DOHH2 (cell line): ENCODE data around the gene RAB5B.

ENCODE experiments used
- H3F3A ChIP-seq: fragments of 200-600 bp; sonication (generic), shearing (Covaris generic); 2 replicates; pipeline ENCODE4 v1.6.0; 2016; ENCODE audit warnings: antibody characterized with exemption, mild to moderate bottlenecking; ENCODE audit not compliant: control insufficient read depth, insufficient read depth
- H3K27ac ChIP-seq: fragments of 200-600 bp; sonication (generic); 2 replicates; pipeline ENCODE4 v1.5.1; 2014; ENCODE audit warnings: low read depth, mild to moderate bottlenecking, low read length, moderate library complexity
- H3K27me3 ChIP-seq: fragments of 200-600 bp; sonication (generic); 2 replicates; pipeline ENCODE4 v1.6.1; 2014; ENCODE audit warnings: mild to moderate bottlenecking, low read length, mixed read lengths; ENCODE audit not compliant: control insufficient read depth
- H3K36me3 ChIP-seq: fragments of 200-600 bp; sonication (generic); 2 replicates; pipeline ENCODE4 v1.6.1; 2014; ENCODE audit warnings: mild to moderate bottlenecking, low read length, moderate library complexity, mixed read lengths; ENCODE audit not compliant: control insufficient read depth
- H3K4me1 ChIP-seq: fragments of 200-600 bp; sonication (generic); 2 replicates; pipeline ENCODE4 v1.6.1; 2014; ENCODE audit warnings: mild to moderate bottlenecking, low read length, mixed read lengths; ENCODE audit not compliant: control insufficient read depth
- H3K4me2 ChIP-seq: fragments of 200-600 bp; sonication (generic); 2 replicates; pipeline ENCODE4 v1.6.0; 2014; ENCODE audit warnings: mild to moderate bottlenecking, low read length, moderate library complexity
- H3K4me3 ChIP-seq: fragments of 200-600 bp; sonication (generic); 2 replicates; pipeline ENCODE4 v1.5.1; 2014; ENCODE audit warnings: mild to moderate bottlenecking, low read length, mixed read lengths
- H3K79me2 ChIP-seq: fragments of 200-600 bp; sonication (generic); 2 replicates; pipeline ENCODE4 v1.6.1; 2014; ENCODE audit warnings: mild to moderate bottlenecking, low read length, mixed read lengths; ENCODE audit not compliant: control insufficient read depth
- H3K9me2 ChIP-seq: fragments of 200-600 bp; sonication (generic); replicated peaks from 2 replicates; pipeline ENCODE4 v1.6.1; 2014; ENCODE audit warnings: mild to moderate bottlenecking, low read length, mixed read lengths; ENCODE audit not compliant: control insufficient read depth
- H3K9me3 ChIP-seq: fragments of 200-600 bp; sonication (generic); 2 replicates; pipeline ENCODE4 v1.6.1; 2014; ENCODE audit warnings: antibody characterized with exemption, low read length, mixed read lengths; ENCODE audit not compliant: control insufficient read depth, insufficient read depth
- H4K20me1 ChIP-seq: fragments of 200-600 bp; sonication (generic); 2 replicates; pipeline ENCODE4 v1.6.0; 2014; ENCODE audit warnings: low read depth, mild to moderate bottlenecking, antibody characterized with exemption, low read length, moderate library complexity; ENCODE audit not compliant: control insufficient read depth, insufficient read depth
- CTCF ChIP-seq: fragments of 200-600 bp; sonication (generic); IDR thresholded peaks from one replicate; pipeline ENCODE4 v1.5.1; 2014; ENCODE audit warnings: antibody characterized with exemption, mild to moderate bottlenecking, low read depth, low read length; ENCODE audit not compliant: poor library complexity, severe bottlenecking
- EZH2phosphoT487 ChIP-seq: fragments of 200-600 bp; sonication (generic); IDR thresholded peaks from 2 replicates; pipeline ENCODE4 v1.6.1; 2017; ENCODE audit warnings: borderline replicate concordance, mild to moderate bottlenecking, antibody characterized with exemption, low read length, moderate library complexity, mixed read lengths

Gene RAB5B

GRCh38 chr12:55955800-55956508, 17.9 kb upstream of the RAB5B start:
- no peaks in the 10 kb centered on the region for H4K20me1 ChIP-seq
- H3K79me2 ChIP-seq, result no peaks in the 10 kb centered on the region
- H3K4me1 ChIP-seq, result no peaks in the 10 kb centered on the region
- H3K27ac ChIP-seq, result no peak overlapping the region
- H3K4me3 ChIP-seq, result no peak overlapping the region
- H3F3A ChIP-seq, result 0 out of 2 replicates have a peak, but pooled peaks cover 7% of the 10 kb centered on the region
- H3K36me3 ChIP-seq, result peaks cover 30% of the 10 kb centered on the region
- no peaks in the 10 kb centered on the region for H3K9me2 ChIP-seq
- H3K27me3 ChIP-seq, result no peaks in the 10 kb centered on the region
- no peaks in the 10 kb centered on the region for H3K9me3 ChIP-seq
- no peak for TF ChIP-seq EZH2phosphoT487
- TF ChIP-seq CTCF, result peak; percentile 49
- no peak overlapping the region for H3K4me2 ChIP-seq

GRCh38 chr12:55957106-55957859, 16.6 kb upstream of the RAB5B start:
- Histone ChIP-seq H3K4me3 (no peak overlapping the region), H3F3A (0 out of 2 replicates have a peak, but pooled peaks cover 7% of the 10 kb centered on the region), H3K36me3 (peaks cover 17% of the 10 kb centered on the region), H4K20me1 (no peaks in the 10 kb centered on the region), H3K9me3 (no peaks in the 10 kb centered on the region), H3K27ac (no peak overlapping the region), H3K27me3 (no peaks in the 10 kb centered on the region), H3K4me2 (no peak overlapping the region), H3K79me2 (no peaks in the 10 kb centered on the region), H3K9me2 (no peaks in the 10 kb centered on the region), H3K4me1 (no peaks in the 10 kb centered on the region)
- TF ChIP-seq EZH2phosphoT487 (no peak), CTCF (no peak)

- Histone ChIP-seq H3K4me1 (peaks cover 24% of the 10 kb centered on the region), H3K36me3 (peaks cover 19% of the 10 kb centered on the region), H3K79me2 (peaks cover 19% of the 10 kb centered on the region), H3K27ac (no peak overlapping the region), H3K4me3 (no peak overlapping the region), H3K4me2 (no peak overlapping the region), H3F3A (no peaks in the 10 kb centered on the region), H3K9me2 (no peaks in the 10 kb centered on the region), H4K20me1 (no peaks in the 10 kb centered on the region), H3K9me3 (no peaks in the 10 kb centered on the region), H3K27me3 (no peaks in the 10 kb centered on the region)
- no peak for TF ChIP-seq CTCF
- TF ChIP-seq EZH2phosphoT487, result no peak
Measured at GRCh38 chr12:55963760-55964159, 10.1 kb upstream of the RAB5B start.
